Measurements from ENCODE around the gene PRRC2A. TPM values are rescaled to one million over a fixed set of nuclear protein-coding genes. Genes with fewer than 3 reads are reported as not detected.
A peak's percentile ranks its signal among the peaks of the same experiment; 100 is the strongest.

Gene PRRC2A
- total RNA-seq, 1 experiment from 2014 or later, result 383 TPM

- TF ChIP-seq, protein P1, sequence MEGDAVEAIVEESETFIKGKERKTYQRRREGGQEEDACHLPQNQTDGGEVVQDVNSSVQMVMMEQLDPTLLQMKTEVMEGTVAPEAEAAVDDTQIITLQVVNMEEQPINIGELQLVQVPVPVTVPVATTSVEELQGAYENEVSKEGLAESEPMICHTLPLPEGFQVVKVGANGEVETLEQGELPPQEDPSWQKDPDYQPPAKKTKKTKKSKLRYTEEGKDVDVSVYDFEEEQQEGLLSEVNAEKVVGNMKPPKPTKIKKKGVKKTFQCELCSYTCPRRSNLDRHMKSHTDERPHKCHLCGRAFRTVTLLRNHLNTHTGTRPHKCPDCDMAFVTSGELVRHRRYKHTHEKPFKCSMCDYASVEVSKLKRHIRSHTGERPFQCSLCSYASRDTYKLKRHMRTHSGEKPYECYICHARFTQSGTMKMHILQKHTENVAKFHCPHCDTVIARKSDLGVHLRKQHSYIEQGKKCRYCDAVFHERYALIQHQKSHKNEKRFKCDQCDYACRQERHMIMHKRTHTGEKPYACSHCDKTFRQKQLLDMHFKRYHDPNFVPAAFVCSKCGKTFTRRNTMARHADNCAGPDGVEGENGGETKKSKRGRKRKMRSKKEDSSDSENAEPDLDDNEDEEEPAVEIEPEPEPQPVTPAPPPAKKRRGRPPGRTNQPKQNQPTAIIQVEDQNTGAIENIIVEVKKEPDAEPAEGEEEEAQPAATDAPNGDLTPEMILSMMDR (conservative IDR thresholded peaks at IDR 0.05), result no peak
- Histone ChIP-seq H3T11ph (ENCODE audit: low read length) (no peak within 1 kb of the TSS), H3K23me2 (ENCODE audit: insufficient read length, low read depth, low read length, poor library complexity, severe bottlenecking) (peaks cover 9% of the 10 kb centered on the region), H2BK120ac (ENCODE audit: low read depth, low read length, poor library complexity, severe bottlenecking) (no peak within 1 kb of the TSS), H4K8ac (replicated peaks; ENCODE audit: insufficient read length, low read depth, low read length) (no peak within 1 kb of the TSS), H4K91ac (ENCODE audit: insufficient read length, low read depth, low read length) (no peak within 1 kb of the TSS), H2BK20ac (ENCODE audit: low read depth, low read length, poor library complexity, severe bottlenecking) (no peak within 1 kb of the TSS), H3K79me2 (ENCODE audit: insufficient read depth, low read length) (no peaks in the 10 kb centered on the region), H3K79me1 (ENCODE audit: insufficient read depth, low read depth, low read length, poor library complexity, severe bottlenecking) (no peaks in the 10 kb centered on the region), H3K14ac (ENCODE audit: insufficient read depth, low read length) (peak within 1 kb of the TSS; percentile 85), H4K20me1 (ENCODE audit: control insufficient read depth, insufficient read depth, insufficient read length) (no peaks in the 10 kb centered on the region), H2BK15ac (ENCODE audit: low read depth, low read length) (no peak within 1 kb of the TSS), H3K9ac (ENCODE audit: extremely low read depth, insufficient read length, low read length) (peak within 1 kb of the TSS; percentile 29), H4K5ac (ENCODE audit: insufficient read length, low read depth, low read length) (no peak within 1 kb of the TSS), H3K9me3 (ENCODE audit: control insufficient read depth, low read depth, low read length) (no peaks in the 10 kb centered on the region), H3K27ac (ENCODE audit: insufficient read length, low read depth, low read length) (no peak within 1 kb of the TSS), H3K27me3 (ENCODE audit: insufficient read depth, low read length) (no peaks in the 10 kb centered on the region), H2BK12ac (ENCODE audit: insufficient read length, low read depth, low read length) (no peak within 1 kb of the TSS), H2AK5ac (ENCODE audit: insufficient read length, low read length) (no peak within 1 kb of the TSS), H3K4ac (ENCODE audit: low read depth, low read length) (no peak within 1 kb of the TSS), H3K4me2 (ENCODE audit: insufficient read depth, insufficient read length, low read length) (peak within 1 kb of the TSS; percentile 67), H3K56ac (ENCODE audit: insufficient read length, low read depth, low read length) (no peak within 1 kb of the TSS), H3K18ac (ENCODE audit: insufficient read length, low read depth, low read length) (peak within 1 kb of the TSS; percentile 77), H2AFZ (ENCODE audit: low read length) (no peak within 1 kb of the TSS), H3K4me1 (ENCODE audit: insufficient read depth, low read length) (peaks cover 2% of the 10 kb centered on the region; the same call in 1 of the 2 replicates), H3K23ac (ENCODE audit: insufficient read length, low read depth, low read length) (no peak within 1 kb of the TSS), H2BK5ac (ENCODE audit: insufficient read length, low read length) (no peak within 1 kb of the TSS)
- Mint-ChIP-seq H3K4me1 (peaks cover 34 to 38% of the 10 kb centered on the region in 2 experiments), H3K36me3 (ENCODE audit: insufficient read depth in 1 of 3, low read depth in 3 of 3) (no peaks in the 10 kb centered on the region), H3K27ac (peak within 1 kb of the TSS; percentile 9 to 93 (median 23); a peak in 5 of 7 replicates), H3K9me3 (no peaks in the 10 kb centered on the region; a peak in 1 of 5 replicates), H3K4me3 (peak within 1 kb of the TSS; percentile 84 to 94), H3K27me3 (ENCODE audit: low read depth) (peaks cover 31% of the 10 kb centered on the region)
- no CpG with 5 or more reads among the region's 3 CpGs for WGBS (ENCODE audit: extremely low coverage, insufficient read length, low lambda C conversion rate)
- no peak for DNase-seq
Observed at GRCh38 chr6:31582230-31582643, 38.3 kb upstream of the PRRC2A start, which contains the start of gene LTB. Gene LTB (minus strand): TSS chr6:31582424. CDS start chr6:31582417, 7 bp downstream.

All from H9 (cell line).